Spleen (tissue), 11 donors: Measurements from ENCODE around the gene UBALD2. TPM values are rescaled to one million over a fixed set of nuclear protein-coding genes. Genes with fewer than 3 reads are reported as not detected.

Experiments
- DNase-seq: peaks from one replicate; pipeline ENCODE4 v3.0.0-alpha.2; 2020
- H3K27ac ChIP-seq, 8 donors: fragments of 200-600 bp; sonication (generic) in 7 of 8; 1 replicate in 4 of 8; 2 replicates in 4 of 8; pipeline versions ENCODE4 v1.5.0 to v1.8.0; 2016 to 2021; ENCODE audit warnings: inconsistent platforms in 4 of 8, mild to moderate bottlenecking in 4 of 8, moderate library complexity in 1 of 8
- H3K27me3 ChIP-seq, 7 donors: fragments of 200-600 bp; sonication (generic) in 6 of 7; replicated peaks in 1 of 7; 1 replicate in 4 of 7; 2 replicates in 3 of 7; pipeline versions ENCODE4 v1.5.0 to v1.8.0; 2016 to 2021; ENCODE audit warnings: inconsistent platforms in 3 of 7, mild to moderate bottlenecking in 1 of 7
- H3K36me3 ChIP-seq, 6 donors: fragments of 200-600 bp; sonication (generic) in 5 of 6; 1 replicate in 4 of 6; 2 replicates in 2 of 6; pipeline versions ENCODE4 v1.5.0 to v1.8.0; 2016 to 2021; ENCODE audit warnings: inconsistent platforms in 2 of 6
- H3K4me1 ChIP-seq, 6 donors: fragments of 200-600 bp; sonication (generic) in 5 of 6; 1 replicate in 3 of 6; 2 replicates in 3 of 6; pipeline versions ENCODE4 v1.5.0 to v1.8.0; 2016 to 2021; ENCODE audit warnings: inconsistent platforms in 3 of 6
- H3K4me3 ChIP-seq, 8 donors: fragments of 200-600 bp; sonication (generic) in 7 of 8; 1 replicate in 4 of 8; 2 replicates in 4 of 8; pipeline versions ENCODE4 v1.5.0 to v1.8.0; 2016 to 2021; ENCODE audit warnings: inconsistent platforms in 4 of 8, mild to moderate bottlenecking in 4 of 8, moderate library complexity in 2 of 8
- H3K9me3 ChIP-seq, 8 donors: fragments of 200-600 bp; sonication (generic) in 7 of 8; 1 replicate in 4 of 8; 2 replicates in 4 of 8; pipeline versions ENCODE4 v1.5.0 to v1.8.0; 2016 to 2021; ENCODE audit warnings: inconsistent platforms in 4 of 8
- POLR2A ChIP-seq, 3 donors: fragments of 450-650 bp; IDR thresholded peaks; one replicate each; pipeline ENCODE4 v1.5.1; 2017; ENCODE audit warnings: antibody characterized with exemption in 3 of 3, mild to moderate bottlenecking in 1 of 3
- POLR2AphosphoS5 ChIP-seq, 3 donors: sonication (generic); formaldehyde crosslinking; IDR thresholded peaks; one replicate each; pipeline ENCODE4 v1.5.1; 2017; ENCODE audit warnings: antibody characterized with exemption in 3 of 3
- WGBS, 5 donors: extraction: QIAGEN DNeasy Blood & Tissue Kit in 3 of 5; methylation state at CpG; one replicate each; pipeline versions ENCODE4 v1.1.5 to v1.1.7; 2013 to 2018; 5-methylcytosine and 5-hydroxymethylcytosine counted together
- intact Hi-C: fragments of 100-400 bp; cut with DNase I; formaldehyde crosslinking; loops from one replicate; pipeline ENCODE4 v1.15.0; 2023; ENCODE audit warnings: low total_unique reads
- polyA plus RNA-seq, 3 donors: library from polyadenylated mRNA; stranded (reverse); fragments of 200-250 nt; gene quantifications; one replicate each; pipeline ENCODE4 v1.2.1, GENCODE V29; 2013
- total RNA-seq, 7 donors: library from RNA; depleted of rRNA in 3 of 7; stranded (reverse); fragments of >200 nt in 3 of 7; fragmentation: NEBNext Ultra II Directional in 4 of 7; extraction: Animal tissue kit (Norgen Biotek cat#: 25700) in 4 of 7; gene quantifications; one replicate each; pipeline versions ENCODE4 v1.1.0 to v1.2.1, GENCODE V29; 2016 to 2021
- TF ChIP-seq, protein P1 (sequence below), 11 experiments: fragments of 200-600 bp in 7 of 11; fragments of 450-650 bp in 4 of 11; sonication (generic) in 4 of 11; IDR thresholded peaks in 8 of 11; conservative IDR thresholded peaks in 3 of 11; 1 replicate in 7 of 11; 2 replicates in 4 of 11; pipeline versions ENCODE4 v1.4.0 to v1.8.0; 2016 to 2021; ENCODE audit warnings: antibody characterized with exemption in 11 of 11, inconsistent platforms in 4 of 11, mild to moderate bottlenecking in 1 of 11
- donor health status: healthy with polysubstance abuse.
- donor health status: DM: no; HTN: no; CAD: no; lungs with moderate emphysema.
- donor health status: DM: no; HTN: no; CAD: no.
- donor health status: Bipolar disorder and iron deficiency.
- donor health status: healthy.
- donor health status: DM: no; HTN: no; CAD: no.
- donor health status: DM: yes; HTN: yes; CAD: no.

Gene UBALD2
- total and polyA plus RNA-seq, 10 donors, result 28.9 to 91.3 (median 49.2) TPM

DNA sequence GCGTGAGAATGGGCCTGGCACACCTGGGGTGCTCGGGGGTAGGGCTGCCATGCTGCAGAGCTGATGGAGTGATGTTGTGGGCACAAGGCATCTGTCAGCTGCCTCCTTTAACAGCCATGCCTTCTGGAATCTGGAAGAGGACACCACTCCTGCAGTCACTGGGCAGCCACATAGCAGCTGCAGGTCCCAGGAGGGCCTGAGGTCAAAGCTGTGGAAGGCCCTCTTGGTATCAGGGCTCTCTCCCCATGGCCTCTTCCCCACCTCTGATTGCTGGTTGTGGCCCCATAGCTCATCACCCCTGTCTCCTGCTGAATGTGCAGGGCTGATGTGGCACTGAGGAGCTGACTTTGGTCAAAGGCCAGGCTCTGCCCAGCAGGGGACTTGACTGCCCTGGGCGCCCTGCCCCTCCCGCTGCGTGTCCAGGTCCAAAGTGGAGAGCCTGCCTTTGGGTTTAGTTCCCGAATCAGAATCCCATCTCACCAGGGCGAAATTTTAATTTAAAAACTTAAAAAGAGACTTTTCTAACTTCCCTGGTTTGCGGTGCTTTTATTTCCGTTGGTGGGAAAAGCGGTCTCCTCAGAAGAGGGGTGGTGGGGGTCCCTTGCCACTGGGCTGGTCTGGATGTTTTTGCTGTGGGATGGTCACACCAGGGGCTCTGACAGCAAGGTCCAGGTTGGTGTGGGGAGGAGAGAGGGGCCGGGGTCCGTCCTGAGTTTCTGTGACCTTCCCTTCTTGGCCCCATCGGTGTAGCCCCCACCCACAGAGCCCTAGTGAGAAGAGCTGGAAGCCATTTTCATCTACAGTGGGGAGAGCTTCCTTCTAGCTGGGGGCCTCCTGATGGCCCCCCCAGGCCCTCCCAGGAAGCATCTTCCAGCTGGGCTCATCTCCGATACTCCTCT, 5.9 kb downstream of the UBALD2 start:
- Histone ChIP-seq H3K27ac (peak overlapping the region; percentile 83 to 99 (median 98)), H3K36me3 (peaks cover 0 to 49% (median 15%) of the 10 kb centered on the region in 6 donors), H3K4me1 (peaks cover 70 to 99% (median 91%) of the 10 kb centered on the region in 6 donors), H3K4me3 (peak overlapping the region in 7 of 8 donors; percentile 11 to 99 (median 34)), H3K9me3 (no peaks in the 10 kb centered on the region), H3K27me3 (no peaks in the 10 kb centered on the region)
- intact Hi-C loops, result no loop called here
- WGBS, 5 donors, result 59 to 89% (median 72%) methylated on average over 13 to 14 of the region's 14 CpGs
- peak; percentile 77 for DNase-seq
- TF ChIP-seq, protein P1, sequence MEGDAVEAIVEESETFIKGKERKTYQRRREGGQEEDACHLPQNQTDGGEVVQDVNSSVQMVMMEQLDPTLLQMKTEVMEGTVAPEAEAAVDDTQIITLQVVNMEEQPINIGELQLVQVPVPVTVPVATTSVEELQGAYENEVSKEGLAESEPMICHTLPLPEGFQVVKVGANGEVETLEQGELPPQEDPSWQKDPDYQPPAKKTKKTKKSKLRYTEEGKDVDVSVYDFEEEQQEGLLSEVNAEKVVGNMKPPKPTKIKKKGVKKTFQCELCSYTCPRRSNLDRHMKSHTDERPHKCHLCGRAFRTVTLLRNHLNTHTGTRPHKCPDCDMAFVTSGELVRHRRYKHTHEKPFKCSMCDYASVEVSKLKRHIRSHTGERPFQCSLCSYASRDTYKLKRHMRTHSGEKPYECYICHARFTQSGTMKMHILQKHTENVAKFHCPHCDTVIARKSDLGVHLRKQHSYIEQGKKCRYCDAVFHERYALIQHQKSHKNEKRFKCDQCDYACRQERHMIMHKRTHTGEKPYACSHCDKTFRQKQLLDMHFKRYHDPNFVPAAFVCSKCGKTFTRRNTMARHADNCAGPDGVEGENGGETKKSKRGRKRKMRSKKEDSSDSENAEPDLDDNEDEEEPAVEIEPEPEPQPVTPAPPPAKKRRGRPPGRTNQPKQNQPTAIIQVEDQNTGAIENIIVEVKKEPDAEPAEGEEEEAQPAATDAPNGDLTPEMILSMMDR (IDR thresholded peaks at IDR 0.05 in 8 of 11, conservative IDR thresholded peaks at IDR 0.05 in 3 of 11), result no peak
- TF ChIP-seq POLR2AphosphoS5 (IDR thresholded peaks at IDR 0.05), result peak; percentile 35 to 68 (median 39)

DNA sequence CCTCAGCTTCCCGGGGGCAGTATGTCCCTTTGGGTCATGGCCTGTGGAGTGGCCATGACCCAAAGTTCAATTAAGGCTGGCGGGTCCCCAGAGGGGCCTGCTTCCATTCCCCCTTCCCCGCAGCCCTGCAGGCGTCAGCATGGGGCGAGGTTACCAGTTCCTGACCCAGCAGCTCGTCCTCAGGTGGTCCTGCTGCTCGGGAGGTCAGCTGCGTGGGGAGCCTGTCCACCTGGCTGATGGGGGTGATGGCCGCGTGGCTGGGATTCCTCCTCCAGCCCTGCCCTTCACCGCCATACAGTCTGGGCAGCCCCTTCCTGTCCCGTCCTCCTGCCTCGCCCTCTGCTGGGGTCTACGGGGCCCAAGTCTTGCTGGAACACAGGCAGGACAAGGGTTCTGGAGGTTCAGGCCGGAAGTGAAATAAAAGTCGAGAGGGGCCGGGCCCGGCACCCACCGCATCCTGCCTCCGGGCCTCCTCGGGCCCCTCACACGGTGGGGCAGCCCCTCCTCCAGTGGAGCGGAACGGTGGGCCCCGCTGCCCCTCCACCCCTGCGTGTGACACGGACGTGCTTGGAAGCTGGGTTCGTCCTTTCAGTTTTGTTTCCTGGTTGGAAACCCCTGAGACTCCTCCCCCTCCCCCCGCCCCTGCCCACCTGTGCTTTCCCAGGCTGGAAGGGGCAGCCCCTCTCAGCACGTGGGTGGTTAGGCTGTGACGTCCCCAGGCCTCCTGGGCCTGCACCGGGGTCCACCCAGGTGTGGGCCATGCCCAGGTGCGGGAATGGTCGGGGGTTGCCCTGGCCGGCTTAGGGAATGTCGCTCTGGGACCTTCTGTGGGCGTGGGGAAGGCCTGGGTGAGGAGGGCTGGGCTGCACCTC, 6.8 kb downstream of the UBALD2 start:
- Histone ChIP-seq H3K9me3 (no peaks in the 10 kb centered on the region), H3K4me3 (peak overlapping the region; percentile 11 to 99 (median 32)), H3K27ac (peak overlapping the region; percentile 83 to 99 (median 98)), H3K27me3 (no peaks in the 10 kb centered on the region), H3K36me3 (peaks cover 0 to 47% (median 15%) of the 10 kb centered on the region in 6 donors), H3K4me1 (peaks cover 64 to 98% (median 87%) of the 10 kb centered on the region in 6 donors)
- DNase-seq, result peak; percentile 96
- WGBS, 5 donors, result 2 to 12% (median 9%) methylated on average over 25 to 38 of the region's 38 CpGs
- intact Hi-C loops, result no loop called here
- TF ChIP-seq POLR2AphosphoS5 (IDR thresholded peaks at IDR 0.05) (peak; percentile 86 to 93 (median 88)), POLR2A (IDR thresholded peaks at IDR 0.05) (no peak)
- TF ChIP-seq, protein P1 (IDR thresholded peaks at IDR 0.05 in 8 of 11, conservative IDR thresholded peaks at IDR 0.05 in 3 of 11), result peak in 2 of 11 experiments; percentile 11 to 25

DNA sequence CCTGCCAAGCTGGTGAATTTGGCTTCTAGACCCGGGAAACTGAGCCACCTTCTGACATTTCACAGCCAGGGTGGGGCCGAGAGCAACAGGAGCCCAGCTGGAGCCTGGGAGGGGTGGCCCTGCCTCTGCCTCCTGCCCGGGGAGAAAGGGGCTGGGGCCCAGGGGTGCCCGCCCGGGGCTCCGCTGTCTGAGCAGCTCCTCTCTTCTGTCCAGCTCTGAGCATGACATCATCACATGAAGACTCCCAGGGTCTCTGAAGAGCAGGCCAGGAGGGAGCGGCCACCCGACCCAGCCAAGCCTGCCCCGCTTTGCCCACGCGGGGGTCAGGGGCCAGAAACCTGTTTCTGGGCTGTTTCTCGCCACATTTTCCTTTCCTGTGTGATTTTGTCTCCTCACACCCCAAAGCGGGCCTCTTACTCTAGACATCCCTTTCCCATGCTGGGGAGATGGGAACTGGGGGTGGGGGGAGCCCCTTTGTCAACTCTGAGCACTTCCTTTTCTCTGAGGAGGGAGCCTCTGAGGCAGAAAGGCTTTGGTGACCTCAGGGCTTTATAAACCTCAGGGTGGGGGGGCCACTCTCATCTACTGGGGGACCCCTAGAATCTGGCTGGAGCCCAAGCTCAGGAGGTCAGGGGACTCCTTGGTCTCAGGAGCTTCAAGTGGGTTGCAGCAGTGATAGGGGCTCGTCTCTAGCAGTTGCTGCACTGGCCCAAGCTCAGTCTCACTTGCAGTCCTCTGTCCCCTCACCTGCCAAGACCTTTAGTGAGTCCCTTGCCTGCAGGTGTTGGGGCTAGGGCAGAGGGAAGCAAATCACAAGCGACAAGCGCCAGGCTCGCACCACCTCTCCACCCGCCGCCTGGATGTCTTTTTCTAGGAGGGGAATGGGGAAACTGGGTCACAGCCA, 7.6 kb downstream of the UBALD2 start:
- 40 to 51% (median 42%) methylated on average over 18 to 19 of the region's 19 CpGs for WGBS, 5 donors
- no peak for TF ChIP-seq POLR2A (IDR thresholded peaks at IDR 0.05)
- TF ChIP-seq, protein P1 (IDR thresholded peaks at IDR 0.05 in 8 of 11, conservative IDR thresholded peaks at IDR 0.05 in 3 of 11), result no peak
- TF ChIP-seq POLR2AphosphoS5 (IDR thresholded peaks at IDR 0.05), result peak in 1 of 3 donors; percentile 11
- no peaks in the 10 kb centered on the region for H3K27me3 ChIP-seq
- H3K4me3 ChIP-seq, result peak overlapping the region in 7 of 8 donors; percentile 11 to 99 (median 34)
- intact Hi-C loops, result no loop called here
- H3K9me3 ChIP-seq, result no peaks in the 10 kb centered on the region
- peaks cover 55 to 89% (median 78%) of the 10 kb centered on the region in 6 donors for H3K4me1 ChIP-seq
- peaks cover 0 to 38% (median 15%) of the 10 kb centered on the region in 6 donors for H3K36me3 ChIP-seq
- H3K27ac ChIP-seq, result peak overlapping the region; percentile 83 to 99 (median 98)
- peak; percentile 84 for DNase-seq
